GM21786 (cell line): ENCODE measurements around the gene FKBP1A.

Source experiments
- ATAC-seq: cut with Tn5 transposase; IDR thresholded peaks from one replicate; pipeline ENCODE4 v1.9.1; 2021; ENCODE audit not compliant: unreplicated experiment

The FKBP1A gene

DNA sequence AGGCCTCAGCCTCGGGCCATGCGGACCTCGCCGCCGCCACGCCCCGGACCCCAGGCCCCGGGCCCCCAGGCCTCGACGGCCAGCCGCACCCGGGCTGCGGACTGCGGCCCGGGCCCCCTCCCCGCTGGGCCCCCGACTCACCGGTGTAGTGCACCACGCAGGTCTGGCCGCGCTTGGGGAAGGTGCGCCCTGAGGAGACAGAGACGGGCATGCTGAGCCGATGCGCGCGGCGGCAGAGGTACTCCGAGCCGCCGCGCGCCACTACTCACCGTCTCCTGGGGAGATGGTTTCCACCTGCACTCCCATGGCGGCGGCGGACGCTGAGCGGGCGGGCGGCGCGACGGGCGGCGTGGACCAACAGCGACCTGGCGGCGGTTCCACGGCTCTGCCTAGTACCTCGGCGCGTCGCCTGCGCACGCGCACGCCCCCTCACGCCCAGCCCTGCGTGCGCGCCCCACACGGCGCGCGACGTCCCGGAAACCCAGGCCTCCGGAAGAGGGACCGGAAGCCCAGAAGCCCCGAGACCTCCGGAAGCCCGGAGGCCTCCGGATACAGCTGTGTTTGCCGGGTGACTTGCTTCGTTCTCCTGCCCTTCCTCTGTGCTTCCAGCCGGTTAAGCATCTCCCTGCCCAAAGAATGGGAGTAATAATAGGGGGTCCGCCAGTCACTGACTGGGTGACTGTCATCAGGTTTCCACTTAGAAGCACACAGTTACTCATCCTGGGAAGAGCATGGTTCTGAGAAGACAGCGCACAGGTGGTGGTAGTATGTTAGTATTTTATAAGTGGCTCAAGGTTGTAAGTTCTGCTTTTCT lies at the start of gene FKBP1A:
Gene FKBP1A (minus strand): TSS at position 362 of the 814 bp plus-strand sequence. CDS start 56 bp downstream, at position 306.
- ATAC-seq: peak; percentile 73

DNA sequence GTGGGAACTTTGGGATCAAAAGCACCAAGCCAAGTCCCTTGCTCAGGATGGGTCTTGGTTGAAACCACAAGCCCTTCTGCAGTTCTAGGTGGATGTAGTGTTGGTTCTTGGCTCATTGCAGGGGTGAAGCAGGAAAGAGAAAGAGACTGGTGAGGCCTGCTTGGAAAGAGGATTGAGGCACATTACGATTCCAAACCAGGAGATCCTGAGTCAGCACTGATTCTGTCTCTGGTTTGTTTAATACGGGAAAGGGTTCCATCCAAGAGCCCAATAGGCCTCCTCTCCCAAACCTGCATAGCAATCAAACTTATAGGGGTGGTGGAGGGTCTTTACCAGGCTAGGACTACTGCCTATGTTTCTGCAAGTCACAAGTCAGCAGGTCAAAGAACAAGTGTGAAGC lies 49.5 kb upstream of the FKBP1A start:
- ATAC-seq: no peak

GRCh38 chr20:1441133-1441532 lies 48.3 kb upstream of the FKBP1A start:
- no peak for ATAC-seq

DNA sequence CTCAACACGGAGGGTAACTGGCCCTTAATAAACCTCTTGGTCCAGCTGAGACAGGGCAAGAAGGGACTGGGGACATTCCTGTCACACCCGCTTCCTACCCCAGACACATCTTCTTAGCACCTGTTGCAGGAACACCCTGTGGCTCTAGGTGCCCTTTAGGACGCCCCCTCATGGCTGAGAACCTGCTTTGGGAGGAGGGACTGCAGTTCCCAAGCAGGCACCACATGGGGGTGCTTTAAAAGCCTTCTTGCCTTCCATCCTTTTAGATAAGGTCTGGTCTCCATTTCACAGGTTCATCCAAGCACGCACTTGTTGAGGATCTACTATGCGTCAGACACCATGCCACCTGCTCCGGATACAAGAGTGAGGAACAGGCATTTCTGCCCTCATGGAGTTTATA lies 47.2 kb upstream of the FKBP1A start:
- ATAC-seq: no peak

DNA sequence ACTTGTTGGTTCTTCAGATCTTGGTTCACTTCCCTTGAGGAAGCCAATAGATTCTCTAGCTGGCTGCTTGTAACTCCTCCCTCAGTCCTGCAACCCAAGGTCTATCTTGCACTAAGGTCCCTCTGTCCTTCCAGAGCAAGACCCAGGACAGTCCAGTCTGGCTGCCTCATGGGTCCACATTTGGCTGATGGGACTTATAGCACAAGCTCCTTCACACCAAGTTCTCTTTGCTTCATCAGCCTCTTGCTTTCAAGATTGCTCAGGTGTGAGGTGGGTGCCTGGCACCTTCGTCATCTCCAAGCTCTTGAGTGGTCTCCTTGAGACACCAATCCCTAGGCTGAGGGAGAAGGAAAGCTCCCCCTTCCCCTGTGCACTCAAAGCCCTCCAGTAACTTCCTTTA lies 45.5 kb upstream of the FKBP1A start:
- ATAC-seq: no peak

DNA sequence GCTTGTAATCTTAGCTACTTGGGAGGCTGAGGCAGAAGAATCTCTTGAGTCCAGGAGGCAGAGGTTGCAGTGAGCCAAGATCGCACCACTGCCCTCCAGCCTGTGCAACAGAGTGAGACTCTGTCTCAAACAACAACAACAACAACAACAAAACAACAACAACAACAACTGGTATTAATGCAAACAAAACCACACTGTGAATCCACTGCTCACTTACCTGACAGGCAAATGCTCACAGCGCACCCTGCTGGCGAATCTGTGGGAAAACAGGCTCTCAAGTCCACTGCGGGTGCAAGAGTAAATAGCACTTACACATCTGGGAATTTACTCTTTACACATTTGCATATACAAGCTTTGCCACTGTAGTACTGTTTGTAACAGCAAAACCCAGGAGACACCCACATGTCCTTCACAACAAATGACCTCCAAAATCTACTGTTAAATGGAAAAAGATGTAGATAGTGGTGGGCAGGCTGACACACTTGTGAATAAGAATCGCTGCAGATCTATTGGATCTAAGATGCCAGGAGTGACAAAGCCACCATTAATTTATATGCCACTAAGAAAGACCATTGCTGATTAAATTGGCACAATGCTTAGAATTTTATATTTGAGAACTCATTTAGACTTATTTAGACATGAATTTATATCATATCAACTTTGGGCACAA lies 44.5 kb upstream of the FKBP1A start:
- peak; percentile 37 for ATAC-seq

DNA sequence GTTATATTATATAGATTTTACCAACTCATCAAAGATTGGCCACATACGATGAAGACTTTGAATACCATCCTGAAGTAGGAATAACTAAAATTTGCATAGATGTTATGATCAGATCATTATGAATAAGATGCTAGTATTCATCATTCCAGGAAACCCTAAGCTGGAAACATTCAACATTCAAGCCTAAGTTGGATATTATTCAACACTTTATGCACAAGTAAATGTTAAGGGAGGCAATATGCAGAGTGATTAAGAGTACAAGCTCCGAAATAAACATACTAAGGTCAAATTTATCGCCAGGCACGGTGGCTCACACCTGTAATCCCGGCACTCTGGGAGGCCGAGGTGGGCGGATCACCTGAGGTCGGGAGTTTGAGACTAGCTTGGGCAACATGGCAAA lies 43.4 kb upstream of the FKBP1A start:
- ATAC-seq: no peak

- ATAC-seq: no peak
These were observed 42.5 kb upstream of the FKBP1A start for GRCh38 chr20:1435337-1435699.

GRCh38 chr20:1434571-1435336 lies 41.9 kb upstream of the FKBP1A start:
- ATAC-seq: peak; percentile 94

DNA sequence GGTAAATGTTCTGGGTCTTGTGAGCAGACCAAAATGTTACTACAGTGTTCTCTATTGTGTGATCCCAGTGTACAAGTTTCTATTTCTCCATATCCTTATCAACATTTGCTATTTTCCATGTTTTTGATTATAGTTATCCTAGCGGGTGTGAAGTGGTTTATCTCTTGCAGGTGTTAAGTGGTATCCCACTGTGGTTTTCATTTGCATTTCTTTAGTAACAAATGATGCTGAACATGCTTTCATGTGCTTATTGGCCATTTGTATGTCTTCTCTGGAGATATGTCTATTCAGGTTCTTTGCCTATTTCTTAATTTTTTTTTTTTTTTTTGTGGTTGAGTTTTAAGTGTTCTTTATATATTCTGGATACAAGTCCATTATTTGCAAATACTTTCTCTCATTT lies 38.3 kb upstream of the FKBP1A start:
- no peak for ATAC-seq

GRCh38 chr20:1430004-1430451 lies 37.2 kb upstream of the FKBP1A start:
- no peak for ATAC-seq

DNA sequence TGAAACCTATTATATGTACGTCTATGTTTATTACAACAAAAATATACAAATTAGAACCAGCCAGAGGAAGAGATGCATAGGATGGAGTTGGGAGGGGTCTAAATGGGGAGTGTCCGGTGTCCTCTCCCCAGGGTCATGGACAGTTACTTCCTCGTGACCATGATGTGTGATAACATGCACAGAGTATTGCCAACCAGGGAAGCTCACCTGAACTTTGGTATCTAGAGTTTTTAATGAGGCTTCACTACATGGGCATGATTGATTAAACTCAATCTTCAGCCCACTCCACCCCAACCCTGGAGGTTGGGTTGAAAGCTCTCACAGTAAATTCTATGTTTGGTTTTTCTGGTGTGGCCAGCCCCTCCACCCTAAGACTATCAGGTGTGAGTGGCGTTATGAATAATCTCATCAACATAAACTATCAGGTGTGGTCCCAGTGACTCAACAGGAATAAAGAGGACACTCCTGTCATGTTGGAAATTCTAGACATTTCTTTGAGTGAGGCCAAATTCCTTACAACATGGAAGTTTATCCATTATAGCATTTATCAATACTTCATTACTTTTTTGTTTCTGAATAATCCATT lies 36.4 kb upstream of the FKBP1A start:
- ATAC-seq: no peak

DNA sequence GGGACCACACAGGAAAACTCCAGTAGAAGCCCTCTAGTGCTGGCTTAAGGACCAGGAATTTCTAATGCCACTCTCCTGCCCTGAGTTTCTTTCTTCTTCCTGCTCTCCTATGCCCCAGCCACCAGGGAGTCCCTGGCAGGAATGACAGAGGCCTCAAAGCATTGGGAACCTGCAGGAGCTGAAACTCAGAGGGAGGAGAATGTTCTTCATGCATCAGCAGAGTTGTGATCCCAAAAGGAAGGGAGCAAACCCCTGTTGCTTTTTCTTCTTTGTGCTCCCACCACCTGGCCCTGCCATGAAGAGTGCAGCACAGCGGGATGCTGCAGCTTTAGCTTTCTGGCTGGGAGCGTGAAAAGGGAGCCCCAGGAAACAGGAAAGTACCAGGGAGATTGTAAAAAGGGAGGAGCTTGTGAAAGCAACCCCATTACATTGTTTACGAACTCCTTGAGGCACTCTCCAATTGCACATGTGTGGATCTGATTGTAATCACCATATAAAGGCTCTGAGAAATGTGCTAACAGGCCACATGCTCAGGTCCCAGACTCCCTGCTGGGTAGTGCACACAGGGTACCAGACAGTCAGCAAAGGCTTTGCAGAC lies 34.7 kb upstream of the FKBP1A start:
- no peak for ATAC-seq

GRCh38 chr20:1426231-1426849 lies 33.5 kb upstream of the FKBP1A start:
- ATAC-seq: no peak

- no peak for ATAC-seq
These were observed 31.5 kb upstream of the FKBP1A start for GRCh38 chr20:1424336-1424735.

GRCh38 chr20:1423625-1424106 lies 30.8 kb upstream of the FKBP1A start:
- ATAC-seq: no peak

DNA sequence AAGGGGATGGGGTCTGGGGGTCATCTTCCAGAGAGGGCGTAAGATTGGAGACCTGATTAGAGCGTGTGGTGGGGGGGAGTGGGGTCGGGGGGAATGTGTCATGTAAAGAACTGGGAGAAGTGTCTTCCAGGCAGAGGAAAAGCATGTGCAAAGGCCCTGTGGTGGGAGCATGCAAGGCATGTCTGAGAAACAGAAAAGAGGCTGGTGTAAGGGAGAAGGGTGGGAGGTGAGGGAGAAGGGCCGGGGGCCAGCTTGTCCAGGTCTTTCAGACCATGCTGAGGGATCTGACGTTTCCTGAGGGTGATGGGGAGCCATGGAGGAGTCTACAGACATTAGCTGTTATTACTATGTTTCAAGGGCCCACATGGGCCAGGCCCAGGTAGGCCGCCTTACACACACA lies 30.4 kb upstream of the FKBP1A start:
- ATAC-seq: no peak

DNA sequence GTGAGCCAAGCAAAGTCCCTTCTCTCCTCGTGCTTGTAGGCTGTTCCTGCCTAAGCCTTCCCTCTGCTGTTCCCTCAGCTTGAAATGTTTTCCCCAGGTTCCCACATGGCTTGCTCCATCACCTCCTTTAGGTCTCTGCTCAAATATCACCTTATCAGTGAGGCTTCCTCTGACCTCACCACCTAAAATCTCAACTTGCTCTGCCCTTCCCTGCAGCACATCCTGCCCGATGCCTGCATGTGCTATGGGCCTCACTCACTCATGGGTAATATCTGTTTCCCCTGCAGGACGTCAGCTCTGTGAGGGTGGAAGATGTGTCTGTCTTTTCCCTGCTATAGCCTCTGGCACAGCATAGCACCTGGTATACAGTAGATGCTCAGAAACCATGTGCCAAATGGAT lies 29.9 kb upstream of the FKBP1A start:
- ATAC-seq: no peak

- ATAC-seq: no peak
These were observed 27.2 kb upstream of the FKBP1A start for GRCh38 chr20:1420066-1420465.

GRCh38 chr20:1418350-1418749 lies 25.5 kb upstream of the FKBP1A start:
- ATAC-seq: no peak
